ENCODE results near the gene SCGB1D2. TPM values are rescaled to one million over a fixed set of nuclear protein-coding genes. Genes with fewer than 3 reads are reported as not detected.
"Not testable (repeated sequence)": the region's sequence is repeated elsewhere in the genome, so short reads cannot be mapped to it uniquely, and the experiment has no call there.

Gene SCGB1D2
- not detected for total RNA-seq

GRCh38 chr11:62242021-62242420 lies at the start of gene SCGB1D2:
Gene SCGB1D2, plus strand, starts transcription at chr11:62242239. Its CDS starts 69 bp downstream, at chr11:62242308.
- no peak for DNase-seq
- no peaks in the 10 kb centered on the region for H3K36me3 Mint-ChIP-seq (ENCODE audit: low read depth)
- peaks cover 26% of the 10 kb centered on the region for H3K27me3 Mint-ChIP-seq
- no peak for ATAC-seq
- H3K4me3 Mint-ChIP-seq, result no peak within 1 kb of the TSS
- CTCF ChIA-PET, result interaction anchor here (0.6 to 2.1 kb wide), 3 partner anchors 61 to 99 kb away, joined by 3 to 9 read pairs (median 3); no protein-coding TSS in a partner anchor
- H3K9me3 Mint-ChIP-seq (ENCODE audit: low read depth), result no peaks in the 10 kb centered on the region
- H3K4me1 Mint-ChIP-seq, result no peaks in the 10 kb centered on the region
- intact Hi-C loops (cut with DNase I, micrococcal nuclease), result no loop called here
- POLR2A ChIA-PET, result no interaction called here
- H3K27ac Mint-ChIP-seq, result no peak within 1 kb of the TSS

GRCh38 chr11:62193952-62194351 lies 48.1 kb upstream of the SCGB1D2 start:
- Mint-ChIP-seq H3K27ac (no peak overlapping the region), H3K9me3 (ENCODE audit: low read depth) (no peaks in the 10 kb centered on the region), H3K27me3 (peaks cover 47% of the 10 kb centered on the region), H3K4me3 (no peak overlapping the region), H3K36me3 (ENCODE audit: low read depth) (no peaks in the 10 kb centered on the region), H3K4me1 (no peaks in the 10 kb centered on the region)
- ChIA-PET POLR2A (no interaction called here), CTCF (interaction anchor here (1.2 kb wide), 1 partner anchor 20 kb away, joined by 3 read pairs; no protein-coding TSS in a partner anchor)
- DNase-seq, result no peak
- ATAC-seq, result no peak
- intact Hi-C loops (cut with DNase I, micrococcal nuclease), result no loop called here

- POLR2A ChIA-PET; intact Hi-C loops (cut with DNase I, micrococcal nuclease); H3K9me3 Mint-ChIP-seq (ENCODE audit: low read depth); H3K4me1 Mint-ChIP-seq; DNase-seq; H3K27ac Mint-ChIP-seq; H3K4me3 Mint-ChIP-seq; CTCF ChIA-PET; ATAC-seq; H3K36me3 Mint-ChIP-seq (ENCODE audit: low read depth): not testable (repeated sequence)
- H3K27me3 Mint-ChIP-seq, result peaks cover 42% of the 10 kb centered on the region
These were observed 47.0 kb upstream of the SCGB1D2 start for GRCh38 chr11:62195010-62195409.

- Mint-ChIP-seq H3K27ac (no peak overlapping the region), H3K36me3 (ENCODE audit: low read depth) (no peaks in the 10 kb centered on the region), H3K27me3 (peaks cover 44% of the 10 kb centered on the region), H3K4me1 (no peaks in the 10 kb centered on the region), H3K9me3 (ENCODE audit: low read depth) (no peaks in the 10 kb centered on the region), H3K4me3 (no peak overlapping the region)
- POLR2A ChIA-PET, result no interaction called here
- intact Hi-C loops (cut with DNase I, micrococcal nuclease), result no loop called here
- ATAC-seq (no peak), DNase-seq (no peak)
- CTCF ChIA-PET, result interaction anchor here (0.7 kb wide), 1 partner anchor 607 kb away, joined by 3 read pairs; no protein-coding TSS in a partner anchor
These were observed 46.1 kb upstream of the SCGB1D2 start for GRCh38 chr11:62195945-62196344.

- H3K27me3 Mint-ChIP-seq, result peaks cover 43% of the 10 kb centered on the region
- H3K9me3 Mint-ChIP-seq (ENCODE audit: low read depth); CTCF ChIA-PET; intact Hi-C loops (cut with DNase I, micrococcal nuclease); H3K36me3 Mint-ChIP-seq (ENCODE audit: low read depth); DNase-seq; H3K4me1 Mint-ChIP-seq; H3K4me3 Mint-ChIP-seq; H3K27ac Mint-ChIP-seq; ATAC-seq; POLR2A ChIA-PET: not testable (repeated sequence)
These were observed 44.6 kb upstream of the SCGB1D2 start for GRCh38 chr11:62197400-62197799.

GRCh38 chr11:62201376-62201775 lies 40.7 kb upstream of the SCGB1D2 start:
- ATAC-seq (no peak), DNase-seq (no peak)
- Mint-ChIP-seq H3K27me3 (peaks cover 26% of the 10 kb centered on the region), H3K4me1 (no peaks in the 10 kb centered on the region), H3K4me3 (no peak overlapping the region), H3K36me3 (ENCODE audit: low read depth) (no peaks in the 10 kb centered on the region), H3K27ac (no peak overlapping the region), H3K9me3 (ENCODE audit: low read depth) (no peaks in the 10 kb centered on the region)
- CTCF ChIA-PET, result interaction anchor here (0.7 to 1.1 kb wide), 2 partner anchors 23 to 30 kb away, joined by 3 to 6 read pairs; no protein-coding TSS in a partner anchor
- intact Hi-C loops (cut with DNase I, micrococcal nuclease), result no loop called here
- POLR2A ChIA-PET, result no interaction called here

GRCh38 chr11:62202910-62203309 lies 39.1 kb upstream of the SCGB1D2 start:
- CTCF ChIA-PET, result interaction anchor here (2.0 kb wide), 1 partner anchor 120 kb away, joined by 4 read pairs; no protein-coding TSS in a partner anchor
- no peak for DNase-seq
- POLR2A ChIA-PET, result no interaction called here
- Mint-ChIP-seq H3K9me3 (ENCODE audit: low read depth) (no peaks in the 10 kb centered on the region), H3K4me1 (no peaks in the 10 kb centered on the region), H3K4me3 (no peak overlapping the region), H3K27ac (no peak overlapping the region), H3K36me3 (ENCODE audit: low read depth) (no peaks in the 10 kb centered on the region), H3K27me3 (peaks cover 15% of the 10 kb centered on the region)
- intact Hi-C loops (cut with DNase I, micrococcal nuclease), result no loop called here
- ATAC-seq, result no peak

GRCh38 chr11:62204430-62204829 lies 37.6 kb upstream of the SCGB1D2 start:
- H3K27me3 Mint-ChIP-seq, result peaks cover 15% of the 10 kb centered on the region
- DNase-seq, result no peak
- H3K27ac Mint-ChIP-seq, result no peak overlapping the region
- POLR2A ChIA-PET, result no interaction called here
- H3K4me1 Mint-ChIP-seq, result no peaks in the 10 kb centered on the region
- H3K4me3 Mint-ChIP-seq, result no peak overlapping the region
- intact Hi-C loops (cut with DNase I, micrococcal nuclease), result no loop called here
- no peaks in the 10 kb centered on the region for H3K9me3 Mint-ChIP-seq (ENCODE audit: low read depth)
- no peak for ATAC-seq
- CTCF ChIA-PET, result interaction anchor here (0.9 to 2.0 kb wide), 3 partner anchors 8 to 122 kb away, joined by 3 to 4 read pairs (median 4); no protein-coding TSS in a partner anchor
- no peaks in the 10 kb centered on the region for H3K36me3 Mint-ChIP-seq (ENCODE audit: low read depth)

- POLR2A ChIA-PET, result no interaction called here
- intact Hi-C loops (cut with DNase I, micrococcal nuclease), result no loop called here
- H3K36me3 Mint-ChIP-seq (ENCODE audit: low read depth), result no peaks in the 10 kb centered on the region
These were observed 36.6 kb upstream of the SCGB1D2 start for GRCh38 chr11:62205441-62205840.

GRCh38 chr11:62206276-62207066 lies 35.6 kb upstream of the SCGB1D2 start:
- H3K9me3 Mint-ChIP-seq (ENCODE audit: low read depth); H3K27ac Mint-ChIP-seq; H3K4me1 Mint-ChIP-seq; DNase-seq; H3K4me3 Mint-ChIP-seq; H3K36me3 Mint-ChIP-seq (ENCODE audit: low read depth); ATAC-seq; POLR2A ChIA-PET: not testable (repeated sequence)
- CTCF ChIA-PET, result interaction anchor here (0.6 to 1.3 kb wide), 2 partner anchors 38 to 104 kb away, joined by 3 read pairs; no protein-coding TSS in a partner anchor
- intact Hi-C loops (cut with DNase I, micrococcal nuclease), result loop anchor here in 1 of 2 experiments (2.0 kb wide), 1 partner anchor 36 kb away; no protein-coding TSS in a partner anchor
- H3K27me3 Mint-ChIP-seq, result peaks cover 10% of the 10 kb centered on the region

More at GRCh38 chr11:62205441-62205840, 36.6 kb upstream of the SCGB1D2 start:
- Mint-ChIP-seq H3K4me3 (no peak overlapping the region), H3K9me3 (ENCODE audit: low read depth) (no peaks in the 10 kb centered on the region), H3K27me3 (peaks cover 15% of the 10 kb centered on the region), H3K27ac (no peak overlapping the region), H3K4me1 (no peaks in the 10 kb centered on the region)
- DNase-seq (no peak), ATAC-seq (no peak)
- CTCF ChIA-PET, result no interaction called here

GRCh38 chr11:62208785-62209144 lies 33.3 kb upstream of the SCGB1D2 start:
- DNase-seq (no peak), ATAC-seq (no peak)
- H3K27ac Mint-ChIP-seq, result no peak overlapping the region
- ChIA-PET CTCF (interaction anchor here (1.0 kb wide), 1 partner anchor 11 kb away, joined by 3 read pairs; no protein-coding TSS in a partner anchor), POLR2A (no interaction called here)
- H3K9me3 Mint-ChIP-seq (ENCODE audit: low read depth), result no peaks in the 10 kb centered on the region
- H3K4me3 Mint-ChIP-seq, result no peak overlapping the region
- H3K36me3 Mint-ChIP-seq (ENCODE audit: low read depth), result no peaks in the 10 kb centered on the region
- intact Hi-C loops (cut with DNase I, micrococcal nuclease), result loop anchor here in 1 of 2 experiments (1.0 kb wide), 1 partner anchor 37 kb away; no protein-coding TSS in a partner anchor
- no peaks in the 10 kb centered on the region for H3K4me1 Mint-ChIP-seq
- peaks cover 7% of the 10 kb centered on the region for H3K27me3 Mint-ChIP-seq
